AG04449 (cell line): Measurements from ENCODE around the gene GRIA3.
A peak's percentile ranks its signal among the peaks of the same experiment; 100 is the strongest.

Experiments used
- CTCF ChIA-PET: fragments of 350-600 bp; formaldehyde crosslinking; extraction: SDS; loops from one replicate; lab custom pipeline; 2021; ENCODE audit warnings: antibody characterized with exemption; lab: Yijun Ruan, JAX
- POLR2A ChIA-PET: fragments of 400-600, 350-600 bp; formaldehyde crosslinking; extraction: SDS; loops from one replicate; lab custom pipeline; 2020; ENCODE audit warnings: antibody characterized with exemption, inconsistent platforms; lab: Yijun Ruan, JAX
- DNase-seq: peaks from one replicate; pipeline ENCODE4 v3.0.0-alpha.2; 2010; ENCODE audit warnings: low read depth, low spot score
- H3K4me3 ChIP-seq: 2 replicates; pipeline ENCODE4 v1.5.1; 2011; ENCODE audit warnings: low read depth, mild to moderate bottlenecking, control low read depth, low read length
- TF ChIP-seq, protein P1 (sequence below): IDR thresholded peaks from one replicate; pipeline ENCODE4 v1.5.1; 2011; ENCODE audit warnings: mild to moderate bottlenecking, moderate library complexity, low read length, control low read depth, inconsistent platforms; ENCODE audit not compliant: insufficient read depth; ENCODE audit errors: missing control alignments

The GRIA3 gene

DNA sequence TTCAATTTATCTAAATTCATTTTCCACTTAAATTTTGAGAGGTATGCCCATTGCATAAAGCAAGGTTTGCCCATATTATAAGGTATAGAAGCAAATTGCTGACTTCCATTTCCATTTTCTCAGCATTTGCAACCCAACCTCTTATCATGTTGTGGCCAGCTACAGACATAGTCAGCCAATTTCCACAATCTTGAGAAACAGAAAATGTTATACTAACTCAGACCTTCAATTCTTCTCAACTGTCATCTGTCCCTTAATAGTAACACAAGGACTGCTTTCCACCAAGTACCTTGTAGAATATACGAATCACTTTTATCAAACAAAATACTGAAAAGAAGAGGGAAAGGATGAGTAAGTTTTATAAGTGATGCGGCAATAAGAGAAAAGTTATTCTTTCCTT lies 11.2 kb upstream of the GRIA3 start:
- TF ChIP-seq, protein P1, sequence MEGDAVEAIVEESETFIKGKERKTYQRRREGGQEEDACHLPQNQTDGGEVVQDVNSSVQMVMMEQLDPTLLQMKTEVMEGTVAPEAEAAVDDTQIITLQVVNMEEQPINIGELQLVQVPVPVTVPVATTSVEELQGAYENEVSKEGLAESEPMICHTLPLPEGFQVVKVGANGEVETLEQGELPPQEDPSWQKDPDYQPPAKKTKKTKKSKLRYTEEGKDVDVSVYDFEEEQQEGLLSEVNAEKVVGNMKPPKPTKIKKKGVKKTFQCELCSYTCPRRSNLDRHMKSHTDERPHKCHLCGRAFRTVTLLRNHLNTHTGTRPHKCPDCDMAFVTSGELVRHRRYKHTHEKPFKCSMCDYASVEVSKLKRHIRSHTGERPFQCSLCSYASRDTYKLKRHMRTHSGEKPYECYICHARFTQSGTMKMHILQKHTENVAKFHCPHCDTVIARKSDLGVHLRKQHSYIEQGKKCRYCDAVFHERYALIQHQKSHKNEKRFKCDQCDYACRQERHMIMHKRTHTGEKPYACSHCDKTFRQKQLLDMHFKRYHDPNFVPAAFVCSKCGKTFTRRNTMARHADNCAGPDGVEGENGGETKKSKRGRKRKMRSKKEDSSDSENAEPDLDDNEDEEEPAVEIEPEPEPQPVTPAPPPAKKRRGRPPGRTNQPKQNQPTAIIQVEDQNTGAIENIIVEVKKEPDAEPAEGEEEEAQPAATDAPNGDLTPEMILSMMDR: no peak
- CTCF ChIA-PET: no interaction called here

GRCh38 chrX:123173833-123174232 lies 10.2 kb upstream of the GRIA3 start:
- POLR2A ChIA-PET: no interaction called here
- H3K4me3 ChIP-seq: no peak overlapping the region
- TF ChIP-seq, protein P1: no peak
- DNase-seq: no peak
- CTCF ChIA-PET: interaction anchor here (0.7 kb wide), 1 partner anchor 9 kb away, joined by 3 read pairs; no protein-coding TSS in a partner anchor

More for the DNA sequence above, 11.2 kb upstream of the GRIA3 start:
- H3K4me3 ChIP-seq: no peak overlapping the region
- POLR2A ChIA-PET: no interaction called here
- no peak for DNase-seq

- H3K4me3 ChIP-seq: no peak overlapping the region
- POLR2A ChIA-PET: interaction anchor here (1.3 kb wide), 1 partner anchor 9 kb away, joined by 4 read pairs; no protein-coding TSS in a partner anchor
- DNase-seq: no peak
- CTCF ChIA-PET: interaction anchor here (0.7 kb wide), 1 partner anchor 249 kb away, joined by 3 read pairs; no protein-coding TSS in a partner anchor
- TF ChIP-seq, protein P1: no peak
These were observed 8.5 kb upstream of the GRIA3 start for GRCh38 chrX:123175366-123176122.

- POLR2A ChIA-PET: no interaction called here
- TF ChIP-seq, protein P1: no peak
- no peak for DNase-seq
- H3K4me3 ChIP-seq: no peak overlapping the region
- CTCF ChIA-PET: no interaction called here
These were observed 2.7 kb upstream of the GRIA3 start for GRCh38 chrX:123181233-123181914.

DNA sequence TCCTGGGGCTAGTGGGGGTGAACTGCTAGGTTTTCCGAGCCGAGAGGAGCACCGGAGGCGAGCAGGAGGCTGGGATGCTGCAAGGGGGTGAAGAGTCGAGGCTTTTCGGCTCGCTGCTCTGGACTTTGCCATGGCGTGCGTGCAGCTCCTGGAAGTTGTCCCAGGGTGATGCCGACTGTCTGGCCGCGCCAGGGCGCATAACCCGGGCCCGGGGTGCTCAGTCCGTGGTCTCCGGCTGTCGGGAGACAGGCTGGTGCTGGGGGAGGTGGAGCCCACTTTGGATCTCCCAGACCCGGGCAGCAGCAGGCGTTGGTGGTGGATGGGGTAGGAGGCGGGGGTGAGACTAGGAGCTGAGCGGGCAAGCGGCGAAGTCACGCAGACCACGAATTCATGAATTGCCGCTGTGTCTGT lies 793 bp downstream of the GRIA3 start:
- peak overlapping the region; percentile 69 for H3K4me3 ChIP-seq
- CTCF ChIA-PET: no interaction called here
- POLR2A ChIA-PET: interaction anchor here (0.9 kb wide), 1 partner anchor 9 kb away, joined by 4 read pairs; no protein-coding TSS in a partner anchor
- TF ChIP-seq, protein P1: no peak
- no peak for DNase-seq

DNA sequence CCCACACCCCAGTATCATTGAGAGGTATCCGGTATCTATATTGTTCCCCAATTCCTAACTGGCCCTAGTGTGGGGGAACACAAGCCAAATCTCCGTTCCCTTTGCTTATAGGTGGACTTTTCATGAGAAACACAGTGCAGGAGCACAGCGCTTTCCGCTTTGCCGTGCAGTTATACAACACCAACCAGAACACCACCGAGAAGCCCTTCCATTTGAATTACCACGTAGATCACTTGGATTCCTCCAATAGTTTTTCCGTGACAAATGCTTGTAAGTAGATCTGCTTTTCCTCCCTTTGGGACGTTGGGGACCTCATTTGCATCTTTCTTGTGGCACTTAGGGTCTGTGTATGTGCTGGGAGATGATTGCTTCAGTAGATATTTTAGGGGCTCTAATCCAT lies 1.6 kb downstream of the GRIA3 start:
- no peak for DNase-seq
- ChIA-PET CTCF (interaction anchor here (2.3 kb wide), 1 partner anchor 237 kb away, joined by 7 read pairs; no protein-coding TSS in a partner anchor), POLR2A (no interaction called here)
- peak overlapping the region; percentile 69 for H3K4me3 ChIP-seq
- TF ChIP-seq, protein P1: no peak
